Stomach (tissue), 9 donors: Measurements from ENCODE around the gene SPNS1. TPM values are rescaled to one million over a fixed set of nuclear protein-coding genes. Genes with fewer than 3 reads are reported as not detected.

Experiments
- DNase-seq, 2 donors: peaks; one replicate each; pipeline versions ENCODE4 v3.0.0 to v3.0.0-alpha.2; 2013 to 2019
- H3K27ac ChIP-seq, 5 donors: fragments of 200-600 bp in 4 of 5; sonication (generic) in 4 of 5; one replicate each; pipeline ENCODE4 v1.5.1; 2013 to 2019; ENCODE audit warnings: mild to moderate bottlenecking in 1 of 5, moderate library complexity in 1 of 5
- H3K27me3 ChIP-seq, 3 donors: fragments of 200-600 bp; sonication (generic); one replicate each; pipeline ENCODE4 v1.5.1; 2017 to 2019; ENCODE audit warnings: mixed run types in 1 of 3
- H3K36me3 ChIP-seq, 4 donors: fragments of 200-600 bp; sonication (generic); 1 replicate in 3 of 4; 2 replicates in 1 of 4; pipeline ENCODE4 v1.5.1; 2016 to 2019
- H3K4me1 ChIP-seq, 4 donors: fragments of 200-600 bp; sonication (generic); one replicate each; pipeline ENCODE4 v1.5.1; 2016 to 2019
- H3K4me3 ChIP-seq, 4 donors: fragments of 200-600 bp; sonication (generic) in 3 of 4; one replicate each; pipeline ENCODE4 v1.5.1; 2016 to 2019; ENCODE audit warnings: mild to moderate bottlenecking in 1 of 4
- H3K9me3 ChIP-seq, 4 donors: fragments of 200-600 bp; sonication (generic); one replicate each; pipeline ENCODE4 v1.5.1; 2016 to 2019
- CTCF ChIP-seq, 7 experiments: fragments of 450-650 bp in 4 of 7; fragments of 200-600 bp in 3 of 7; sonication (generic) in 3 of 7; IDR thresholded peaks; one replicate each; pipeline ENCODE4 v1.5.1; 2016 to 2019; ENCODE audit warnings: antibody characterized with exemption in 7 of 7, control low read depth in 2 of 7, mild to moderate bottlenecking in 1 of 7
- EP300 ChIP-seq: sonication (generic); formaldehyde crosslinking; IDR thresholded peaks from one replicate; pipeline ENCODE4 v1.6.1; 2017; ENCODE audit warnings: antibody characterized with exemption
- POLR2A ChIP-seq, 4 donors: fragments of 450-650 bp; IDR thresholded peaks; one replicate each; pipeline ENCODE4 v1.6.1; 2016; ENCODE audit warnings: antibody characterized with exemption in 4 of 4, control low read depth in 2 of 4, mild to moderate bottlenecking in 1 of 4, moderate library complexity in 1 of 4
- POLR2AphosphoS5 ChIP-seq, 3 donors: sonication (generic); formaldehyde crosslinking; IDR thresholded peaks; one replicate each; pipeline ENCODE4 v1.6.1; 2016; ENCODE audit warnings: antibody characterized with exemption in 3 of 3
- WGBS, 5 donors: extraction: QIAGEN DNeasy Blood & Tissue Kit in 3 of 5; methylation state at CpG; one replicate each; pipeline versions ENCODE4 v1.1.5 to v1.1.7; 2013 to 2018; 5-methylcytosine and 5-hydroxymethylcytosine counted together
- intact Hi-C: fragments of 100-400 bp; cut with DNase I; formaldehyde crosslinking; loops from one replicate; pipeline ENCODE4 v1.15.1; 2023; ENCODE audit warnings: low total_unique reads
- polyA plus RNA-seq, 3 donors: library from polyadenylated mRNA; stranded (reverse); fragments of 200-250 nt; gene quantifications; one replicate each; pipeline ENCODE4 v1.2.3, GENCODE V29; 2013
- total RNA-seq, 5 donors: library from RNA; depleted of rRNA; stranded (reverse); fragments of >200 nt; gene quantifications; one replicate each; pipeline versions ENCODE4 v1.1.0 to v1.2.3, GENCODE V29; 2014 to 2016
- donor health status: healthy with polysubstance abuse.
- donor health status: Bipolar disorder and iron deficiency.
- donor health status: healthy.

SPNS1 gene
- total and polyA plus RNA-seq, 8 donors = 6.1 to 48.3 (median 20.3) TPM

DNA sequence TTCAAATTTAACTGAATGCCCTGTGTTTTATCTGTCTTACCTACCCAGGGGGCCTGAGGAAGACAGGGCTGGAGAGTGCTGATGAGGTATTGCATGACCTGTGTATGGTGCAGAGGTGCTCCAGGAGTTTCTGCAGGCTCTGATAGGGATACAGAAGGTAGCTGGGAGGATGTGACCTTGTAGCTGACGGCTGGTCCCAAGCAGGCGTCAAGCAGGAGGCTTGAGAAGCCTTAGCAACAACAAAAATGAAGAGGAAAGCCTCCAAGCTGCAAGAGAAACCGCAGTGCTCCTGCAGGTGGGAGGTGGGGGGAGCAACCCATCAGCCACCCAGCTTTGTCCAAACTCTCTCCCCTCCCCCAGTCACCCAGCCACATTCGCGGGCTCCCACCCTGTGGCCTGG, 50.6 kb downstream of the SPNS1 start:
- H3K27me3 ChIP-seq = peaks cover 0 to 44% (median 0%) of the 10 kb centered on the region in 3 donors
- TF ChIP-seq CTCF (IDR thresholded peaks at IDR 0.05) (no peak), POLR2A (IDR thresholded peaks at IDR 0.05) (no peak), EP300 (no peak), POLR2AphosphoS5 (IDR thresholded peaks at IDR 0.05) (no peak)
- no peak overlapping the region for H3K4me3 ChIP-seq
- H3K4me1 ChIP-seq = peaks cover 0 to 6% (median 0%) of the 10 kb centered on the region in 4 donors
- no peak overlapping the region for H3K27ac ChIP-seq
- no peaks in the 10 kb centered on the region for H3K9me3 ChIP-seq
- 39 to 57% (median 46%) methylated on average over 4 to 5 of the region's 5 CpGs for WGBS, 5 donors
- H3K36me3 ChIP-seq = no peaks in the 10 kb centered on the region
- DNase-seq = peak in 1 of 2 donors; percentile 11
- intact Hi-C loops = no loop called here

DNA sequence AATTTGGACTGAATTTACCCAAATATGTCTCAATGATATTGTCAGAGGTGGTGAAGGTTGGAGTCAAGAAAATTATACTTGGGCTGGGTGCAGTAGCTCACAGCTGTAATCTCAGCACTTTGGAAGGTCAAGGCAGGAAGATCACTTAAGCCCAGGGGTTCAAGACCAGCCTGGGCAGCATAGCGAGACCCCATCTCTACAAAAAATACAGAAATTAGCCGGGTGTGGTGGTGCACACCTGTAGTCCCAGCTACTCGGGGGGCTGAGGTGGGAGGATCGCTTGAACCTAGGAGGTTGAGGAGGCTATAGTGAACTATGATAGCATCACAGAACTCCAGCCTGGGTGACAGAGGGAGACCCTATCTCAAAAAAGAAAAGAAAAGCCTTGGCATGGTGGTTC, 51.2 kb downstream of the SPNS1 start:
- no peak for TF ChIP-seq EP300
- TF ChIP-seq CTCF (IDR thresholded peaks at IDR 0.05) = no peak
- TF ChIP-seq POLR2A (IDR thresholded peaks at IDR 0.05) = no peak
- TF ChIP-seq POLR2AphosphoS5 (IDR thresholded peaks at IDR 0.05) = no peak
- DNase-seq = no peak
- Histone ChIP-seq H3K36me3 (no peaks in the 10 kb centered on the region), H3K4me1 (peaks cover 0 to 6% (median 0%) of the 10 kb centered on the region in 4 donors), H3K4me3 (no peak overlapping the region), H3K27me3 (peaks cover 0 to 44% (median 0%) of the 10 kb centered on the region in 3 donors), H3K27ac (no peak overlapping the region), H3K9me3 (no peaks in the 10 kb centered on the region)
- WGBS, 5 donors = 85 to 97% (median 92%) methylated on average over 4 of the region's 4 CpGs
- intact Hi-C loops = no loop called here

DNA sequence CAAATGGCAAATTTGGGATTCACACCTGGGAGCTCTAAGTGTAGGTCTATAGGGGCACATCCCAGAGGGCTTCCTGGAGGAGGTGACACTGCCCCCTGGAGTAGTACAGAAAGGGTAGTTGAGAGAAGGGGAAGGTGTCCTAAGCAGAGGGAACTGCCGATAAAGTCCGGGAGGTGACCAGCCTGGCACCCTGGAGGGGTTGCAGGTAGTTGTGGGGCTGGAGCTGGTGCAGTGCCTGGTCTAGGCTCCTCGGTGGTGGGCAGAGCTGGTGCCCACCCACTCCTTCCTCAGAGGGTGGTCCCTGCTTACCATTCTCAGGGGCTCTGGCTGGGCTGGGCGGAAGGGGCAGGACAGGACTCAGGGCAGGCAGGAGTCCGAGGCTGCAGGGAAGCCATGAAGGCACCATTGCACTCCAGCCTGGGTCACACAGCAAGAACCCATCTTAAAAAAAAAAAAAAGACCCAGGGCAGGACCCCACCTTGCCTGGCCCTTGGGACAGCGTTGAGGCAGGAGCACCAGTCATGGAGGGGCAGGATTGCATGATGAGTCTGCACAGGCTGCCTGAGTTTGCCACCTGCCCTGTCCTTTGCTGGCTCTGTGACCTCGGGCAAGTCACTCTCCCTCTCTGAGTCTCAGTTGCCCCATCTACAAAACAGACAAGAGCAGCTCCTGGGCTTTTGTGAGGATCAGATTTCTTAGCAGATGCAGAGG, 54.0 kb downstream of the SPNS1 start:
- no peak overlapping the region for H3K4me3 ChIP-seq
- peaks cover 0 to 6% (median 0%) of the 10 kb centered on the region in 4 donors for H3K4me1 ChIP-seq
- H3K27ac ChIP-seq = no peak overlapping the region
- no peak for TF ChIP-seq CTCF (IDR thresholded peaks at IDR 0.05)
- TF ChIP-seq POLR2A (IDR thresholded peaks at IDR 0.05) = no peak
- no peak for TF ChIP-seq EP300
- TF ChIP-seq POLR2AphosphoS5 (IDR thresholded peaks at IDR 0.05) = no peak
- no peak for DNase-seq
- H3K27me3 ChIP-seq = peaks cover 0 to 43% (median 0%) of the 10 kb centered on the region in 3 donors
- intact Hi-C loops = no loop called here
- H3K9me3 ChIP-seq = no peaks in the 10 kb centered on the region
- no peaks in the 10 kb centered on the region for H3K36me3 ChIP-seq
- 62 to 78% (median 69%) methylated on average over 5 to 7 of the region's 7 CpGs for WGBS, 5 donors

- no peaks in the 10 kb centered on the region for H3K9me3 ChIP-seq
- H3K4me3 ChIP-seq = no peak overlapping the region
- peaks cover 0 to 6% (median 0%) of the 10 kb centered on the region in 4 donors for H3K4me1 ChIP-seq
- no peak overlapping the region for H3K27ac ChIP-seq
- 26 to 44% (median 42%) methylated on average over 10 to 16 of the region's 16 CpGs for WGBS, 5 donors
- H3K27me3 ChIP-seq = peaks cover 0 to 36% (median 0%) of the 10 kb centered on the region in 3 donors
- intact Hi-C loops = no loop called here
- peak in 1 of 2 donors; percentile 31 for DNase-seq
- TF ChIP-seq POLR2A (IDR thresholded peaks at IDR 0.05) (no peak), POLR2AphosphoS5 (IDR thresholded peaks at IDR 0.05) (no peak), CTCF (IDR thresholded peaks at IDR 0.05) (no peak), EP300 (no peak)
- H3K36me3 ChIP-seq = no peaks in the 10 kb centered on the region
Observed at GRCh38 chr16:29029168-29029994, 54.8 kb downstream of the SPNS1 start.
